K562 (cell line): ENCODE measurements around the gene HCAR1. TPM values are rescaled to one million over a fixed set of nuclear protein-coding genes. Genes with fewer than 3 reads are reported as not detected.

Experiments used
- ATAC-seq: fragments of 200-7000 bp; cut with Tn5 transposase; 3 replicates; pipeline ENCODE4 v1.9.1; 2020; ENCODE audit warnings: moderate library complexity
- BruUV-seq: library from RNA; stranded (reverse); fragments of 400-500 nt; replicated peaks from 2 replicates; lab custom pipeline; 2021; lab: Mats Ljungman, UMichigan
- CTCF ChIA-PET: fragments of 300-600 bp; formaldehyde crosslinking; extraction: SDS; loops from one replicate; lab custom pipeline; 2021; ENCODE audit warnings: low intra/inter-chr PET ratio; lab: Yijun Ruan, JAX
- POLR2A ChIA-PET: fragments of 300-600, 350-650 bp; sonication (Branson Sonifier 250); formaldehyde crosslinking; extraction: SDS; loops from one replicate; lab custom pipeline; 2021; ENCODE audit warnings: antibody characterized with exemption, inconsistent platforms; lab: Yijun Ruan, JAX
- DNase-seq, 4 experiments: peaks; one replicate each; pipeline versions ENCODE4 v3.0.0 to v3.0.0-alpha.2; 2011 to 2018; ENCODE audit warnings: low spot score in 3 of 4, mixed read lengths in 3 of 4; ENCODE audit errors: extremely low read depth in 1 of 4
- FAIRE-seq: peaks from 2 replicates; lab custom pipeline; 2011; peaks lifted over from hg19 to GRCh38; lab: Jason Lieb, UNC
- H2AFZ ChIP-seq: 2 replicates; pipeline ENCODE4 v1.6.0; 2011; ENCODE audit warnings: low read depth, low read length, control low read depth, inconsistent platforms
- H3K27ac ChIP-seq: fragments of 200-600 bp; 3 replicates; pipeline ENCODE4 v1.8.0; 2011; ENCODE audit warnings: low read depth, mild to moderate bottlenecking, control low read depth, inconsistent platforms, low read length, moderate library complexity, mixed read lengths; ENCODE audit errors: extremely low read depth
- H3K27me3 ChIP-seq, 2 experiments: fragments of 300-600 bp in 1 of 2; 2 replicates in 1 of 2; 3 replicates in 1 of 2; pipeline versions ENCODE4 v1.6.0 to v1.8.0; 2011; ENCODE audit warnings: inconsistent platforms in 2 of 2, low read length in 2 of 2, mild to moderate bottlenecking in 1 of 2, mixed read lengths in 1 of 2, moderate library complexity in 1 of 2; ENCODE audit not compliant: control insufficient read depth in 2 of 2, insufficient read depth in 2 of 2
- H3K36me3 ChIP-seq: fragments of 300-600 bp; 3 replicates; pipeline ENCODE4 v1.8.0; 2011; ENCODE audit warnings: mild to moderate bottlenecking, low read length, inconsistent platforms; ENCODE audit not compliant: control insufficient read depth, insufficient read depth
- H3K4me1 ChIP-seq, 2 experiments: fragments of 200-600 bp in 1 of 2; replicated peaks in 1 of 2; 2 replicates in 1 of 2; 3 replicates in 1 of 2; pipeline versions ENCODE4 v1.5.1 to v1.8.0; 2011; ENCODE audit warnings: inconsistent platforms in 2 of 2, low read length in 2 of 2, mild to moderate bottlenecking in 1 of 2, mixed read lengths in 1 of 2, moderate library complexity in 1 of 2; ENCODE audit not compliant: control insufficient read depth in 2 of 2, insufficient read depth in 2 of 2
- H3K4me2 ChIP-seq: 2 replicates; pipeline ENCODE4 v1.6.1; 2011; ENCODE audit warnings: low read length, control low read depth, inconsistent platforms, mixed read lengths; ENCODE audit not compliant: insufficient read depth
- H3K4me3 ChIP-seq: fragments of 200-600 bp; sonication (generic), shearing (Covaris generic); 2 replicates; pipeline ENCODE4 v1.5.1; 2016; ENCODE audit warnings: control low read depth, inconsistent platforms
- H3K79me2 ChIP-seq: fragments of 200-600 bp; 3 replicates; pipeline ENCODE4 v1.8.0; 2011; ENCODE audit warnings: low read length, inconsistent platforms; ENCODE audit not compliant: control insufficient read depth, insufficient read depth
- H3K9ac ChIP-seq, 2 experiments: 2 replicates each; pipeline versions ENCODE4 v1.6.0 to v1.6.1; 2011; ENCODE audit warnings: low read depth in 2 of 2, low read length in 2 of 2, control low read depth in 1 of 2, inconsistent platforms in 1 of 2, mild to moderate bottlenecking in 1 of 2, mixed read lengths in 1 of 2; ENCODE audit not compliant: insufficient read depth in 1 of 2
- H3K9me1 ChIP-seq: one replicate; pipeline ENCODE4 v1.6.0; 2011; ENCODE audit warnings: inconsistent platforms, mild to moderate bottlenecking, low read length, moderate library complexity; ENCODE audit not compliant: control insufficient read depth, insufficient read depth
- H3K9me3 ChIP-seq: replicated peaks from 2 replicates; pipeline ENCODE4 v1.5.1; 2011; ENCODE audit warnings: low read depth, low read length, inconsistent platforms; ENCODE audit not compliant: control insufficient read depth, insufficient read depth
- H4K20me1 ChIP-seq: replicated peaks from 2 replicates; pipeline ENCODE4 v1.6.1; 2011; ENCODE audit warnings: low read length, inconsistent platforms, mixed read lengths; ENCODE audit not compliant: control insufficient read depth, insufficient read depth
- E2F3 ChIP-seq: fragments of 250-450 bp; sonication (Bioruptor Pico); IDR thresholded peaks from 2 replicates; pipeline ENCODE4 v1.4.0; 2020; ENCODE audit warnings: mild to moderate bottlenecking
- E4F1 ChIP-seq: fragments of 250-450 bp; sonication (Bioruptor Pico); IDR thresholded peaks from 2 replicates; pipeline ENCODE4 v1.5.0; 2021; ENCODE audit warnings: mild to moderate bottlenecking, borderline replicate concordance
- KAT8 ChIP-seq: fragments of 450-650 bp; IDR thresholded peaks from 2 replicates; pipeline ENCODE4 v1.6.1; 2016; ENCODE audit warnings: low read depth, mild to moderate bottlenecking
- NR0B1 ChIP-seq: fragments of 450-650 bp; IDR thresholded peaks from one replicate; pipeline ENCODE4 v1.6.1; 2018; ENCODE audit warnings: mild to moderate bottlenecking, moderate library complexity; ENCODE audit not compliant: partially characterized antibody
- PHF20 ChIP-seq: fragments of 450-650 bp; IDR thresholded peaks from 2 replicates; pipeline ENCODE4 v1.6.1; 2018; ENCODE audit not compliant: partially characterized antibody
- RBM25 ChIP-seq: fragments of 200-400 bp; formaldehyde crosslinking; IDR thresholded peaks from 2 replicates; pipeline ENCODE4 v1.6.1; 2018; ENCODE audit warnings: low read length, low read depth, moderate library complexity; ENCODE audit not compliant: severe bottlenecking
- TARDBP ChIP-seq: fragments of 450-650 bp; IDR thresholded peaks from 2 replicates; pipeline ENCODE4 v1.6.1; 2016
- ZNF121 ChIP-seq: sonication (generic); formaldehyde crosslinking; conservative IDR thresholded peaks from 2 replicates; pipeline ENCODE4 v1.8.0; 2022; ENCODE audit warnings: missing genetic modification reagents
- ZNF274 ChIP-seq: IDR thresholded peaks from 2 replicates; pipeline ENCODE4 v1.6.1; 2011; ENCODE audit warnings: low read depth, mild to moderate bottlenecking, low read length, moderate library complexity, borderline replicate concordance
- WGBS: fragments of 100-300 bp; shearing (Covaris generic); methylation state at CpG from one replicate; pipeline ENCODE4 v1.1.6; 2016; ENCODE audit warnings: low coverage, mixed read lengths; ENCODE audit not compliant: insufficient coverage; ENCODE audit errors: missing lambda C conversion rate; 5-methylcytosine and 5-hydroxymethylcytosine counted together
- in situ Hi-C: fragments of 300-500 bp; cut with MboI; formaldehyde crosslinking; loops from 4 replicates; pipeline ENCODE4 v1.15.0; 2018; ENCODE audit warnings: inconsistent platforms, mixed read lengths
- intact Hi-C: fragments of 100-400 bp; cut with micrococcal nuclease; formaldehyde crosslinking; loops from 2 replicates; pipeline ENCODE4 v1.14.2; 2022
- polyA plus RNA-seq, 8 experiments: library from polyadenylated mRNA; depleted of rRNA in 4 of 8; stranded (reverse) in 5 of 8; unstranded in 3 of 8; fragments of >200 nt; fragmentation: Nextera tagmentation in 2 of 8; fragmentation: Illumina TruSeq in 1 of 8; extraction: Ambion mirVana in 2 of 8; extraction: Trizol in 1 of 8; gene quantifications; 2 replicates each; pipeline versions ENCODE4 v1.2.1 to v1.2.3, GENCODE V29; 2011 to 2014; ENCODE audit warnings: inconsistent platforms in 1 of 8, missing spikeins in 1 of 8
- total RNA-seq, 7 experiments: library from RNA; depleted of rRNA in 6 of 7; stranded (reverse); fragments of >200 nt in 6 of 7; fragmentation: Illumina TruSeq in 2 of 7; extraction: Trizol in 2 of 7; gene quantifications; 2 replicates each; pipeline versions ENCODE4 v1.2.1 to v1.2.3, GENCODE V29; 2011 to 2021; ENCODE audit warnings: low replicate concordance in 1 of 7

HCAR1 gene
- total and polyA plus RNA-seq, 9 of the 15 experiments (the other 6 are each of a cell fraction or from before 2014, with no cell fraction given) = not detected

DNA sequence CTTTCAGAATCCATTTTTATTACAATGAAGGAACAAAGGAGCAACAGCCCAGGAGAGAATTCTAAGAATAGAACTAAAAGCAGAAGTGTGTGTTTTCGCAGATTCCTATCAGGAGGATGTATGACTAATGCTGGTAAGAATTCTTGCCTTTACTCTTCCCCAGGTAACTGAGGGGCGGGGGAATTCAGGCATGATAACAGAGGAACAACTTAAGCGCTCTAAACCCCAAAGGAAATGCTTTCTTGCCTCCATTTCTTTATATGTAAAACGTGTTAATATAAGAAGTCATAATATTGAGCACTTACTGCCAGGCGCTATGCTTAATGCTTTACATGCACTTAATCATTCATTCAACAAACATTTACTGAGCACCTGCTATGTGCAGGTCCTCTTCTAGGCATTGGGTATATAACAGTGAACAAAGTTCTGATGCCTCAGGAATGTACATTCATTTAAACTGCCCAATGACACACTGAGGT lies 4.5 kb downstream of the HCAR1 start (continued):
- TF ChIP-seq NR0B1 = no peak
- no peak for TF ChIP-seq E4F1 (CRISPR knock-in tag)
- TF ChIP-seq E2F3 (CRISPR knock-in tag) = no peak
- TF ChIP-seq ZNF274 = no peak
- no peak for TF ChIP-seq KAT8

- Histone ChIP-seq H3K79me2 (no peaks in the 10 kb centered on the region), H3K9me1 (no peaks in the 10 kb centered on the region), H3K4me3 (no peak overlapping the region), H3K36me3 (no peaks in the 10 kb centered on the region), H3K4me1 (peaks cover 8 to 9% of the 10 kb centered on the region in 2 experiments; a peak in 3 of 5 replicates), H3K9ac (no peak overlapping the region), H2AFZ (no peak overlapping the region), H3K9me3 (no peaks in the 10 kb centered on the region), H4K20me1 (peaks cover 3% of the 10 kb centered on the region; the same call in 1 of the 2 replicates), H3K27me3 (peaks cover 17 to 27% of the 10 kb centered on the region in 2 experiments), H3K4me2 (no peak overlapping the region), H3K27ac (no peak overlapping the region)
- FAIRE-seq (no peak), ATAC-seq (no peak), DNase-seq (no peak)
- ChIA-PET POLR2A (interaction anchor here (0.5 to 1.6 kb wide), 3 partner anchors 9 to 67 kb away, joined by 3 to 4 read pairs (median 3); no protein-coding TSS in a partner anchor), CTCF (no interaction called here)
- BruUV-seq = no TSS peak
- TF ChIP-seq ZNF121 (peak; percentile 91), PHF20 (no peak), TARDBP (no peak), RBM25 (peak; percentile 26)
- in situ Hi-C loops = no loop called here
- intact Hi-C loops = no loop called here
- 27% methylated on average over 6 of the region's 6 CpGs for WGBS
These were observed 5.1 kb downstream of the HCAR1 start for GRCh38 chr12:122725452-122726079.
